Adipose tissue (tissue), 3 donors: ENCODE data around the gene MTIF2. TPM values are rescaled to one million over a fixed set of nuclear protein-coding genes. Genes with fewer than 3 reads are reported as not detected.
A peak's percentile ranks its signal among the peaks of the same experiment; 100 is the strongest.
"Not testable (repeated sequence)": the region's sequence is repeated elsewhere in the genome, so short reads cannot be mapped to it uniquely, and the experiment has no call there.

Experiments used
- H3K27ac ChIP-seq: one replicate; pipeline ENCODE4 v1.5.1; 2013; ENCODE audit warnings: low read depth, low read length
- WGBS, 3 donors: extraction: QIAGEN DNeasy Blood & Tissue Kit; methylation state at CpG; one replicate each; pipeline ENCODE4 v1.1.7; 2013; 5-methylcytosine and 5-hydroxymethylcytosine counted together
- polyA plus RNA-seq, 3 donors: library from polyadenylated mRNA; stranded (reverse); fragments of 200-250 nt; gene quantifications; one replicate each; pipeline ENCODE4 v1.2.3, GENCODE V29; 2013
- donor health status: healthy with polysubstance abuse.
- donor health status: Bipolar disorder and iron deficiency.
- donor health status: healthy.

MTIF2 gene
- 10 to 100 TPM; 18.8 to 22.0 (median 20.9) TPM for polyA plus RNA-seq

GRCh38 chr2:55268907-55269644, at the start of gene MTIF2:
Gene MTIF2, minus strand, starts transcription at chr2:55269231. Its CDS starts 5,373 bp downstream, at chr2:55263858.
- WGBS, 3 donors, result 0 to 1% (median 1%) methylated on average over 43 of the region's 43 CpGs
- peak within 1 kb of the TSS; percentile 3 for H3K27ac ChIP-seq

GRCh38 chr2:55314985-55315384, 46.0 kb upstream of the MTIF2 start:
- 73 to 86% (median 81%) methylated on average over 1 of the region's 1 CpG for WGBS, 3 donors
- H3K27ac ChIP-seq, result no peak overlapping the region

- no peak overlapping the region for H3K27ac ChIP-seq
- 83 to 90% (median 88%) methylated on average over 1 of the region's 1 CpG for WGBS, 3 donors
Measured at GRCh38 chr2:55311444-55311870, 42.4 kb upstream of the MTIF2 start.

GRCh38 chr2:55309446-55309845, 40.4 kb upstream of the MTIF2 start:
- H3K27ac ChIP-seq, result no peak overlapping the region
- whole genome bisulfite sequencing, 3 donors, result 62 to 89% (median 73%) methylated on average over 2 of the region's 2 CpGs

- no peak overlapping the region for H3K27ac ChIP-seq
- WGBS, 3 donors, result 85 to 97% (median 95%) methylated on average over 3 of the region's 3 CpGs
Measured at GRCh38 chr2:55302241-55302640, 33.2 kb upstream of the MTIF2 start.

GRCh38 chr2:55301277-55301676, 32.2 kb upstream of the MTIF2 start:
- 94 to 96% (median 96%) methylated on average over 1 of the region's 1 CpG for WGBS, 3 donors

GRCh38 chr2:55296393-55296792, 27.4 kb upstream of the MTIF2 start:
- H3K27ac ChIP-seq, result no peak overlapping the region

More at GRCh38 chr2:55301277-55301676, 32.2 kb upstream of the MTIF2 start:
- no peak overlapping the region for H3K27ac ChIP-seq

- H3K27ac ChIP-seq, result no peak overlapping the region
- 82 to 100% (median 98%) methylated on average over 12 of the region's 12 CpGs for WGBS, 3 donors
Measured at GRCh38 chr2:55283083-55283482, 14.1 kb upstream of the MTIF2 start.

GRCh38 chr2:55282110-55282917, 13.3 kb upstream of the MTIF2 start:
- peak overlapping the region; percentile 61 for H3K27ac ChIP-seq
- WGBS, 3 donors, result 1% methylated on average over 60 of the region's 60 CpGs

- 65 to 97% (median 86%) methylated on average over 5 of the region's 5 CpGs for WGBS, 3 donors
- H3K27ac ChIP-seq, result not testable (repeated sequence)
Measured at GRCh38 chr2:55280851-55281546, 12.0 kb upstream of the MTIF2 start.

- 56 to 68% (median 64%) methylated on average over 6 to 7 of the region's 7 CpGs for WGBS, 3 donors
- H3K27ac ChIP-seq, result not testable (repeated sequence)
Measured at GRCh38 chr2:55279859-55280424, 10.9 kb upstream of the MTIF2 start.

- not testable (repeated sequence) for H3K27ac ChIP-seq
- WGBS, 3 donors, result 49 to 62% (median 51%) methylated on average over 10 of the region's 10 CpGs
Measured at GRCh38 chr2:55279214-55279835, 10.3 kb upstream of the MTIF2 start.

- no peak overlapping the region for H3K27ac ChIP-seq
- 65 to 81% (median 66%) methylated on average over 3 of the region's 3 CpGs for WGBS, 3 donors
Measured at GRCh38 chr2:55277310-55277709, 8.3 kb upstream of the MTIF2 start.

- not testable (repeated sequence) for H3K27ac ChIP-seq
- 77 to 100% (median 85%) methylated on average over 2 of the region's 2 CpGs for WGBS, 3 donors
Measured at GRCh38 chr2:55274346-55274745, 5.3 kb upstream of the MTIF2 start.

GRCh38 chr2:55269645-55269990, 587 bp upstream of the MTIF2 start:
- WGBS, 3 donors, result 39 to 46% (median 43%) methylated on average over 7 of the region's 7 CpGs
- no peak overlapping the region for H3K27ac ChIP-seq

GRCh38 chr2:55268288-55268906, 634 bp downstream of the MTIF2 start:
- no peak overlapping the region for H3K27ac ChIP-seq
- 8 to 17% (median 14%) methylated on average over 13 of the region's 13 CpGs for WGBS, 3 donors

- 87 to 96% (median 92%) methylated on average over 3 of the region's 3 CpGs for WGBS, 3 donors
- not testable (repeated sequence) for H3K27ac ChIP-seq
Measured at GRCh38 chr2:55259586-55259985, 9.4 kb downstream of the MTIF2 start.

- no peak overlapping the region for H3K27ac ChIP-seq
- WGBS, 3 donors, result 64 to 79% (median 79%) methylated on average over 3 of the region's 3 CpGs
Measured at GRCh38 chr2:55252832-55253231, 16.2 kb downstream of the MTIF2 start.
